T-helper 2 cell treated with Interferon-gamma antibody and Interleukin-4, amounts not matched to agents 5 μg/mL and 100 μg/mL, for 36 hours (primary cell): ENCODE data around the gene TSSK3.
A peak's percentile ranks its signal among the peaks of the same experiment; 100 is the strongest.

Source experiments
- DNase-seq: peaks from one replicate; pipeline ENCODE4 v3.0.0; 2021; ENCODE audit warnings: low spot score
- H3K27ac Mint-ChIP-seq: one replicate; pipeline ENCODE4 v1.8.0; 2021; ENCODE audit warnings: mild to moderate bottlenecking, mixed read lengths
- H3K27me3 Mint-ChIP-seq: one replicate; pipeline ENCODE4 v1.8.0; 2021; ENCODE audit warnings: low read depth, mixed read lengths
- H3K36me3 Mint-ChIP-seq: one replicate; pipeline ENCODE4 v1.8.0; 2021; ENCODE audit warnings: low read depth, mixed read lengths
- H3K4me1 Mint-ChIP-seq: one replicate; pipeline ENCODE4 v1.8.0; 2021; ENCODE audit warnings: low read depth, mixed read lengths
- H3K4me3 Mint-ChIP-seq: one replicate; pipeline ENCODE4 v1.8.0; 2022; ENCODE audit warnings: mild to moderate bottlenecking, moderate library complexity, mixed read lengths
- H3K9me3 Mint-ChIP-seq: one replicate; pipeline ENCODE4 v1.8.0; 2021; ENCODE audit warnings: mixed read lengths

The TSSK3 gene

GRCh38 chr1:32361674-32362473 is 465 bp upstream of the TSSK3 start:
- Mint-ChIP-seq H3K36me3 (peaks cover 23% of the 10 kb centered on the region), H3K4me1 (peaks cover 16% of the 10 kb centered on the region), H3K27me3 (peaks cover 9% of the 10 kb centered on the region), H3K4me3 (peak overlapping the region; percentile 1), H3K9me3 (no peaks in the 10 kb centered on the region), H3K27ac (no peak overlapping the region)
- no peak for DNase-seq

- peaks cover 28% of the 10 kb centered on the region for H3K36me3 Mint-ChIP-seq
- DNase-seq: no peak
- peaks cover 16% of the 10 kb centered on the region for H3K4me1 Mint-ChIP-seq
- no peaks in the 10 kb centered on the region for H3K9me3 Mint-ChIP-seq
- H3K27me3 Mint-ChIP-seq: peaks cover 9% of the 10 kb centered on the region
- no peak overlapping the region for H3K27ac Mint-ChIP-seq
- H3K4me3 Mint-ChIP-seq: no peak overlapping the region
Measured at GRCh38 chr1:32363713-32364112, 1.4 kb downstream of the TSSK3 start.

- no peak overlapping the region for H3K4me3 Mint-ChIP-seq
- peaks cover 32% of the 10 kb centered on the region for H3K36me3 Mint-ChIP-seq
- H3K27ac Mint-ChIP-seq: no peak overlapping the region
- no peaks in the 10 kb centered on the region for H3K9me3 Mint-ChIP-seq
- peaks cover 10% of the 10 kb centered on the region for H3K4me1 Mint-ChIP-seq
- peaks cover 9% of the 10 kb centered on the region for H3K27me3 Mint-ChIP-seq
- no peak for DNase-seq
Measured at GRCh38 chr1:32364836-32365235, 2.5 kb downstream of the TSSK3 start.

GRCh38 chr1:32365445-32365844 is 3.1 kb downstream of the TSSK3 start:
- peaks cover 8% of the 10 kb centered on the region for H3K27me3 Mint-ChIP-seq
- peaks cover 32% of the 10 kb centered on the region for H3K36me3 Mint-ChIP-seq
- peaks cover 6% of the 10 kb centered on the region for H3K4me1 Mint-ChIP-seq
- no peak for DNase-seq
- no peak overlapping the region for H3K27ac Mint-ChIP-seq
- no peak overlapping the region for H3K4me3 Mint-ChIP-seq
- H3K9me3 Mint-ChIP-seq: no peaks in the 10 kb centered on the region

- Mint-ChIP-seq H3K36me3 (peaks cover 35% of the 10 kb centered on the region), H3K4me3 (no peak overlapping the region)
Measured at GRCh38 chr1:32367912-32368635, 5.7 kb downstream of the TSSK3 start.

GRCh38 chr1:32372149-32372756 is 9.9 kb downstream of the TSSK3 start:
- Mint-ChIP-seq H3K27me3 (no peaks in the 10 kb centered on the region), H3K27ac (peak overlapping the region; percentile 56), H3K9me3 (no peaks in the 10 kb centered on the region), H3K36me3 (peaks cover 29% of the 10 kb centered on the region), H3K4me3 (no peak overlapping the region), H3K4me1 (peaks cover 15% of the 10 kb centered on the region)
- peak; percentile 51 for DNase-seq

More at GRCh38 chr1:32367912-32368635, 5.7 kb downstream of the TSSK3 start:
- peaks cover 15% of the 10 kb centered on the region for H3K4me1 Mint-ChIP-seq
- H3K9me3 Mint-ChIP-seq: no peaks in the 10 kb centered on the region
- DNase-seq: no peak
- H3K27ac Mint-ChIP-seq: no peak overlapping the region
- H3K27me3 Mint-ChIP-seq: no peaks in the 10 kb centered on the region

- H3K4me1 Mint-ChIP-seq: peaks cover 15% of the 10 kb centered on the region
- peak overlapping the region; percentile 12 for H3K27ac Mint-ChIP-seq
- no peaks in the 10 kb centered on the region for H3K9me3 Mint-ChIP-seq
- H3K4me3 Mint-ChIP-seq: no peak overlapping the region
- peaks cover 34% of the 10 kb centered on the region for H3K36me3 Mint-ChIP-seq
- DNase-seq: no peak
- no peaks in the 10 kb centered on the region for H3K27me3 Mint-ChIP-seq
Measured at GRCh38 chr1:32373996-32374592, 11.8 kb downstream of the TSSK3 start.

GRCh38 chr1:32376199-32376598 is 13.9 kb downstream of the TSSK3 start:
- Mint-ChIP-seq H3K4me3 (no peak overlapping the region), H3K27me3 (no peaks in the 10 kb centered on the region), H3K4me1 (peaks cover 15% of the 10 kb centered on the region), H3K36me3 (peaks cover 38% of the 10 kb centered on the region), H3K27ac (no peak overlapping the region), H3K9me3 (no peaks in the 10 kb centered on the region)
- no peak for DNase-seq

- peaks cover 3% of the 10 kb centered on the region for H3K4me1 Mint-ChIP-seq
- H3K9me3 Mint-ChIP-seq: no peaks in the 10 kb centered on the region
- no peak for DNase-seq
- H3K36me3 Mint-ChIP-seq: peaks cover 31% of the 10 kb centered on the region
- H3K27me3 Mint-ChIP-seq: no peaks in the 10 kb centered on the region
- H3K27ac Mint-ChIP-seq: no peak overlapping the region
- H3K4me3 Mint-ChIP-seq: no peak overlapping the region
Measured at GRCh38 chr1:32377541-32378220, 15.3 kb downstream of the TSSK3 start.

GRCh38 chr1:32380057-32380456 is 17.7 kb downstream of the TSSK3 start:
- no peak for DNase-seq
- H3K9me3 Mint-ChIP-seq: no peaks in the 10 kb centered on the region
- H3K4me1 Mint-ChIP-seq: no peaks in the 10 kb centered on the region
- H3K36me3 Mint-ChIP-seq: peaks cover 34% of the 10 kb centered on the region
- no peak overlapping the region for H3K4me3 Mint-ChIP-seq
- no peak overlapping the region for H3K27ac Mint-ChIP-seq
- no peaks in the 10 kb centered on the region for H3K27me3 Mint-ChIP-seq

- Mint-ChIP-seq H3K36me3 (peaks cover 27% of the 10 kb centered on the region), H3K9me3 (no peaks in the 10 kb centered on the region), H3K4me1 (peaks cover 1% of the 10 kb centered on the region), H3K4me3 (no peak overlapping the region), H3K27me3 (no peaks in the 10 kb centered on the region), H3K27ac (no peak overlapping the region)
- DNase-seq: no peak
Measured at GRCh38 chr1:32386676-32387392, 24.5 kb downstream of the TSSK3 start.

- Mint-ChIP-seq H3K27ac (no peak overlapping the region), H3K4me3 (no peak overlapping the region), H3K9me3 (no peaks in the 10 kb centered on the region), H3K27me3 (no peaks in the 10 kb centered on the region), H3K36me3 (peaks cover 26% of the 10 kb centered on the region), H3K4me1 (peaks cover 11% of the 10 kb centered on the region)
- DNase-seq: no peak
Measured at GRCh38 chr1:32388641-32389040, 26.3 kb downstream of the TSSK3 start.
